K562 (cell line): Measurements from ENCODE around the gene ACSL5. TPM values are rescaled to one million over a fixed set of nuclear protein-coding genes. Genes with fewer than 3 reads are reported as not detected.

ENCODE experiments used
- ASH1L ChIP-seq: fragments of 450-650 bp; IDR thresholded peaks from 2 replicates; pipeline ENCODE4 v1.6.1; 2018; ENCODE audit warnings: borderline replicate concordance, mild to moderate bottlenecking, low read depth; ENCODE audit not compliant: partially characterized antibody
- ATF3 ChIP-seq, 2 experiments: fragments of 450-650 bp in 1 of 2; sonication (generic) in 1 of 2; formaldehyde crosslinking in 1 of 2; IDR thresholded peaks in 1 of 2; conservative IDR thresholded peaks in 1 of 2; 2 replicates each; pipeline versions ENCODE4 v1.6.1 to v1.8.1; 2016 to 2023; ENCODE audit warnings: mild to moderate bottlenecking in 2 of 2, moderate library complexity in 2 of 2, inconsistent platforms in 1 of 2, missing genetic modification reagents in 1 of 2
- ELK3 ChIP-seq: fragments of 450-650 bp; formaldehyde crosslinking; IDR thresholded peaks from 2 replicates; pipeline ENCODE4 v1.4.0; 2020; ENCODE audit warnings: mild to moderate bottlenecking
- HMGXB4 ChIP-seq: sonication (generic); formaldehyde crosslinking; IDR thresholded peaks from 2 replicates; pipeline ENCODE4 v1.8.1; 2023; ENCODE audit warnings: mild to moderate bottlenecking, missing genetic modification reagents
- JUN ChIP-seq, 2 experiments: sonication (generic) in 1 of 2; formaldehyde crosslinking in 1 of 2; IDR thresholded peaks; 2 replicates each; pipeline versions ENCODE4 v1.6.1 to v1.8.0; 2012 to 2022; ENCODE audit warnings: borderline replicate concordance in 2 of 2, mild to moderate bottlenecking in 2 of 2, improper control_type of control experiment in 1 of 2, low read depth in 1 of 2, low read length in 1 of 2, missing genetic modification reagents in 1 of 2
- LCOR ChIP-seq: sonication (generic); formaldehyde crosslinking; IDR thresholded peaks from 2 replicates; pipeline ENCODE4 v1.8.0; 2022; ENCODE audit warnings: mild to moderate bottlenecking, missing genetic modification reagents
- MEIS2 ChIP-seq: fragments of 450-650 bp; IDR thresholded peaks from 2 replicates; pipeline ENCODE4 v1.6.1; 2014; ENCODE audit warnings: mild to moderate bottlenecking; ENCODE audit not compliant: partially characterized antibody
- NCOA6 ChIP-seq: fragments of 450-650 bp; IDR thresholded peaks from 2 replicates; pipeline ENCODE4 v1.6.1; 2017; ENCODE audit warnings: mild to moderate bottlenecking
- NCOR1 ChIP-seq: fragments of 450-650 bp; IDR thresholded peaks from 2 replicates; pipeline ENCODE4 v1.6.1; 2016; ENCODE audit warnings: mild to moderate bottlenecking, moderate library complexity
- PTBP1 ChIP-seq: fragments of 200-400 bp; formaldehyde crosslinking; IDR thresholded peaks from 2 replicates; pipeline ENCODE4 v1.6.1; 2017; ENCODE audit warnings: low read depth, low read length
- TRIM24 ChIP-seq, 2 experiments: fragments of 450-650 bp; IDR thresholded peaks; 2 replicates each; pipeline ENCODE4 v1.6.1; 2016
- TSHZ1 ChIP-seq: fragments of 250-450 bp; sonication (Bioruptor Pico); IDR thresholded peaks from 2 replicates; pipeline ENCODE4 v1.4.0; 2020; ENCODE audit warnings: mild to moderate bottlenecking, moderate library complexity
- XRCC3 ChIP-seq: fragments of 450-650 bp; IDR thresholded peaks from 2 replicates; pipeline ENCODE4 v1.6.1; 2017; ENCODE audit warnings: mild to moderate bottlenecking, moderate library complexity
- ZBTB43 ChIP-seq: sonication (generic); formaldehyde crosslinking; IDR thresholded peaks from 2 replicates; pipeline ENCODE4 v1.8.0; 2023; ENCODE audit warnings: mild to moderate bottlenecking, missing genetic modification reagents
- ZFP1 ChIP-seq: fragments of 450-650 bp; formaldehyde crosslinking; IDR thresholded peaks from 2 replicates; pipeline ENCODE4 v1.4.0; 2020; ENCODE audit warnings: mild to moderate bottlenecking, mixed read lengths
- ZNF239 ChIP-seq: fragments of 250-450 bp; sonication (Bioruptor Pico); IDR thresholded peaks from 2 replicates; pipeline ENCODE4 v1.4.0; 2020; ENCODE audit warnings: mild to moderate bottlenecking
- ZNF780A ChIP-seq: fragments of 250-450 bp; sonication (Bioruptor Pico); IDR thresholded peaks from 2 replicates; pipeline ENCODE4 v1.5.0; 2021; ENCODE audit warnings: mild to moderate bottlenecking
- polyA plus RNA-seq, 8 experiments: library from polyadenylated mRNA; depleted of rRNA in 4 of 8; stranded (reverse) in 5 of 8; unstranded in 3 of 8; fragments of >200 nt; fragmentation: Nextera tagmentation in 2 of 8; fragmentation: Illumina TruSeq in 1 of 8; extraction: Ambion mirVana in 2 of 8; extraction: Trizol in 1 of 8; gene quantifications; 2 replicates each; pipeline versions ENCODE4 v1.2.1 to v1.2.3, GENCODE V29; 2011 to 2014; ENCODE audit warnings: inconsistent platforms in 1 of 8, missing spikeins in 1 of 8
- total RNA-seq, 7 experiments: library from RNA; depleted of rRNA in 6 of 7; stranded (reverse); fragments of >200 nt in 6 of 7; fragmentation: Illumina TruSeq in 2 of 7; extraction: Trizol in 2 of 7; gene quantifications; 2 replicates each; pipeline versions ENCODE4 v1.2.1 to v1.2.3, GENCODE V29; 2011 to 2021; ENCODE audit warnings: low replicate concordance in 1 of 7

ACSL5 gene
- total and polyA plus RNA-seq, 9 of the 15 experiments (the other 6 are each of a cell fraction or from before 2014, with no cell fraction given), result 0.19 to 1.4 (median 0.55) TPM

- TF ChIP-seq NCOA6 (no peak), PTBP1 (no peak), ATF3 (IDR thresholded peaks at IDR 0.05) (peak; percentile 90), ATF3 (CRISPR knock-in tag; conservative IDR thresholded peaks at IDR 0.05) (no peak), TSHZ1 (CRISPR knock-in tag) (no peak), ZNF239 (CRISPR knock-in tag) (no peak), JUN (IDR thresholded peaks at IDR 0.05; ENCODE audit: borderline replicate concordance, low read depth, low read length) (peak; percentile 83), JUN (CRISPR knock-in tag; IDR thresholded peaks at IDR 0.05; ENCODE audit: borderline replicate concordance) (no peak), ZFP1 (CRISPR knock-in tag) (no peak), ZNF780A (CRISPR knock-in tag) (no peak), NCOR1 (peak; percentile 90), ZBTB43 (no peak), TRIM24 (IDR thresholded peaks at IDR 0.05) (peak; percentile 12 to 36; a peak in 2 of 4 replicates), LCOR (CRISPR knock-in tag) (0 out of 2 replicates have a peak, but pooled peaks have one; percentile 31), HMGXB4 (CRISPR knock-in tag) (no peak), MEIS2 (peak; percentile 10), ELK3 (no peak), XRCC3 (no peak), ASH1L (no peak)
Measured at GRCh38 chr10:112383325-112383724, 9.4 kb downstream of the ACSL5 start (continued).
